ENCODE measurements around the gene PPM1E.

The PPM1E gene

GRCh38 chr17:58989629-58990028, 234.0 kb downstream of the PPM1E start:
- no peak overlapping the region for H3K4me3 ChIP-seq (ENCODE audit: low read depth, low read length)
- TF ChIP-seq MAX (IDR thresholded peaks at IDR 0.05; ENCODE audit: low read depth, low read length), result no peak
- no peak for TF ChIP-seq POLR2A (IDR thresholded peaks at IDR 0.05; ENCODE audit: extremely low read depth, insufficient read length)
- TF ChIP-seq CTCF (IDR thresholded peaks at IDR 0.05; ENCODE audit: low read depth, low read length), result no peak
- no peak for TF ChIP-seq MYC (IDR thresholded peaks at IDR 0.05; ENCODE audit: low read depth, low read length)
- DNase-seq (ENCODE audit: low read depth), result no peak

- no peak for TF ChIP-seq POLR2A (IDR thresholded peaks at IDR 0.05; ENCODE audit: extremely low read depth, insufficient read length)
- no peak for TF ChIP-seq MYC (IDR thresholded peaks at IDR 0.05; ENCODE audit: low read depth, low read length)
- TF ChIP-seq CTCF (IDR thresholded peaks at IDR 0.05; ENCODE audit: low read depth, low read length), result no peak
- TF ChIP-seq MAX (IDR thresholded peaks at IDR 0.05; ENCODE audit: low read depth, low read length), result no peak
- no peak overlapping the region for H3K4me3 ChIP-seq (ENCODE audit: low read depth, low read length)
- no peak for DNase-seq (ENCODE audit: low read depth)
Measured at GRCh38 chr17:58991718-58992331, 236.2 kb downstream of the PPM1E start.

GRCh38 chr17:58993311-58993710, 237.7 kb downstream of the PPM1E start:
- DNase-seq (ENCODE audit: low read depth), result no peak
- no peak overlapping the region for H3K4me3 ChIP-seq (ENCODE audit: low read depth, low read length)
- TF ChIP-seq MAX (IDR thresholded peaks at IDR 0.05; ENCODE audit: low read depth, low read length) (no peak), MYC (IDR thresholded peaks at IDR 0.05; ENCODE audit: low read depth, low read length) (no peak)

- H3K4me3 ChIP-seq (ENCODE audit: low read depth, low read length), result no peak overlapping the region
- no peak for DNase-seq (ENCODE audit: low read depth)
- no peak for TF ChIP-seq POLR2A (IDR thresholded peaks at IDR 0.05; ENCODE audit: extremely low read depth, insufficient read length)
- TF ChIP-seq MYC (IDR thresholded peaks at IDR 0.05; ENCODE audit: low read depth, low read length), result no peak
- no peak for TF ChIP-seq MAX (IDR thresholded peaks at IDR 0.05; ENCODE audit: low read depth, low read length)
- TF ChIP-seq CTCF (IDR thresholded peaks at IDR 0.05; ENCODE audit: low read depth, low read length), result no peak
Measured at GRCh38 chr17:58995247-58995940, 239.7 kb downstream of the PPM1E start.

- peak; percentile 57 for DNase-seq (ENCODE audit: low read depth)
- TF ChIP-seq CTCF (IDR thresholded peaks at IDR 0.05; ENCODE audit: low read depth, low read length), result no peak
- no peak for TF ChIP-seq MYC (IDR thresholded peaks at IDR 0.05; ENCODE audit: low read depth, low read length)
- no peak for TF ChIP-seq MAX (IDR thresholded peaks at IDR 0.05; ENCODE audit: low read depth, low read length)
- no peak for TF ChIP-seq POLR2A (IDR thresholded peaks at IDR 0.05; ENCODE audit: extremely low read depth, insufficient read length)
- H3K4me3 ChIP-seq (ENCODE audit: low read depth, low read length), result no peak overlapping the region
Measured at GRCh38 chr17:58996968-58997367, 241.3 kb downstream of the PPM1E start.
